HepG2 (cell line): Measurements from ENCODE around the gene TBX15. TPM values are rescaled to one million over a fixed set of nuclear protein-coding genes. Genes with fewer than 3 reads are reported as not detected.

Experiments used
- EED ChIP-seq: sonication (generic); formaldehyde crosslinking; IDR thresholded peaks from 2 replicates; pipeline ENCODE4 v1.5.0; 2020; ENCODE audit warnings: mild to moderate bottlenecking, missing genetic modification reagents
- ELK4 ChIP-seq: sonication (generic); formaldehyde crosslinking; IDR thresholded peaks from 2 replicates; pipeline ENCODE4 v1.9.0; 2021; ENCODE audit warnings: missing genetic modification reagents, borderline replicate concordance
- HMGXB4 ChIP-seq, 2 experiments: sonication (generic) in 1 of 2; formaldehyde crosslinking in 1 of 2; IDR thresholded peaks; 2 replicates each; pipeline versions ENCODE4 v1.4.0 to v1.6.1; 2018 to 2020; ENCODE audit warnings: missing genetic modification reagents in 2 of 2, borderline replicate concordance in 1 of 2, low read depth in 1 of 2, mild to moderate bottlenecking in 1 of 2, missing biosample characterization in 1 of 2
- SMAD1 ChIP-seq: sonication (generic); formaldehyde crosslinking; IDR thresholded peaks from 2 replicates; pipeline ENCODE4 v1.4.0; 2020; ENCODE audit warnings: missing genetic modification reagents, low read depth, mild to moderate bottlenecking, borderline replicate concordance
- SP1 ChIP-seq, 2 experiments: fragments of 450-650 bp in 1 of 2; sonication (generic) in 1 of 2; formaldehyde crosslinking in 1 of 2; IDR thresholded peaks; 2 replicates each; pipeline versions ENCODE4 v1.4.0 to v1.6.1; 2016 to 2020; ENCODE audit warnings: missing genetic modification reagents in 1 of 2
- SRF ChIP-seq: IDR thresholded peaks from 2 replicates; pipeline ENCODE4 v1.6.1; 2011; ENCODE audit warnings: mild to moderate bottlenecking, low read depth, low read length, moderate library complexity
- TBX3 ChIP-seq: fragments of 450-650 bp; IDR thresholded peaks from 2 replicates; pipeline ENCODE4 v1.6.1; 2017; ENCODE audit warnings: antibody characterized with exemption, mild to moderate bottlenecking, inconsistent platforms, borderline replicate concordance
- THRA ChIP-seq: sonication (generic); formaldehyde crosslinking; IDR thresholded peaks from 2 replicates; pipeline ENCODE4 v1.4.0; 2020; ENCODE audit warnings: missing genetic modification reagents, borderline replicate concordance
- TSC22D2 ChIP-seq: sonication (generic); formaldehyde crosslinking; IDR thresholded peaks from 2 replicates; pipeline ENCODE4 v1.5.1; 2020; ENCODE audit warnings: missing genetic modification reagents, mild to moderate bottlenecking, borderline replicate concordance
- U2AF2 ChIP-seq: fragments of 200-400 bp; formaldehyde crosslinking; IDR thresholded peaks from 2 replicates; pipeline ENCODE4 v1.6.1; 2017; ENCODE audit warnings: low read depth, mild to moderate bottlenecking, low read length
- ZNF282 ChIP-seq: fragments of 450-650 bp; IDR thresholded peaks from 2 replicates; pipeline ENCODE4 v1.6.1; 2018; ENCODE audit not compliant: partially characterized antibody
- ZNF30 ChIP-seq: sonication (generic); formaldehyde crosslinking; IDR thresholded peaks from 2 replicates; pipeline ENCODE4 v1.5.0; 2020; ENCODE audit warnings: mild to moderate bottlenecking, missing genetic modification reagents
- ZNF329 ChIP-seq: sonication (generic); formaldehyde crosslinking; IDR thresholded peaks from 2 replicates; pipeline ENCODE4 v1.9.0; 2021; ENCODE audit warnings: low read depth, mild to moderate bottlenecking, missing genetic modification reagents
- ZNF33A ChIP-seq: sonication (generic); formaldehyde crosslinking; IDR thresholded peaks from 2 replicates; pipeline ENCODE4 v1.5.1; 2020; ENCODE audit warnings: missing genetic modification reagents, mild to moderate bottlenecking, moderate library complexity, borderline replicate concordance
- ZNF556 ChIP-seq: sonication (generic); formaldehyde crosslinking; IDR thresholded peaks from 2 replicates; pipeline ENCODE4 v1.4.0; 2020; ENCODE audit warnings: mild to moderate bottlenecking, missing genetic modification reagents, borderline replicate concordance
- ZNF577 ChIP-seq: sonication (generic); formaldehyde crosslinking; IDR thresholded peaks from 2 replicates; pipeline ENCODE4 v1.4.0; 2020; ENCODE audit warnings: mild to moderate bottlenecking, low read depth, missing genetic modification reagents, borderline replicate concordance
- ZNF674 ChIP-seq: sonication (generic); formaldehyde crosslinking; IDR thresholded peaks from 2 replicates; pipeline ENCODE4 v1.5.0; 2020; ENCODE audit warnings: low read depth, mild to moderate bottlenecking, missing genetic modification reagents
- ZNF770 ChIP-seq: sonication (generic); formaldehyde crosslinking; IDR thresholded peaks from 2 replicates; pipeline ENCODE4 v1.5.0; 2020; ENCODE audit warnings: mild to moderate bottlenecking, missing genetic modification reagents
- ZNF784 ChIP-seq: sonication (generic); formaldehyde crosslinking; IDR thresholded peaks from 2 replicates; pipeline ENCODE4 v1.5.1; 2020; ENCODE audit warnings: missing genetic modification reagents, mild to moderate bottlenecking, borderline replicate concordance
- polyA plus RNA-seq, 8 experiments: library from polyadenylated mRNA; depleted of rRNA in 3 of 8; stranded (reverse) in 7 of 8; unstranded in 1 of 8; fragments of >200 nt; fragmentation: Illumina TruSeq in 4 of 8; extraction: Trizol in 4 of 8; gene quantifications; 2 replicates each; pipeline versions ENCODE4 v1.2.1 to v1.2.3, GENCODE V29; 2011 to 2016; ENCODE audit warnings: low read depth in 4 of 8, missing spikeins in 1 of 8, mixed read lengths in 1 of 8; ENCODE audit not compliant: insufficient read depth in 1 of 8
- total RNA-seq, 5 experiments: library from RNA; depleted of rRNA; stranded (reverse); fragments of >200 nt; fragmentation: Illumina TruSeq; extraction: Trizol; gene quantifications; 2 replicates each; pipeline ENCODE4 v1.2.3, GENCODE V29; 2016; ENCODE audit warnings: low read depth in 1 of 5

Gene TBX15
- total and polyA plus RNA-seq, 2 of the 13 experiments (the other 11 are each of a cell fraction or from before 2014, with no cell fraction given): 0.42 to 1.9 TPM

- TF ChIP-seq ZNF282 (no peak), EED (CRISPR knock-in tag) (no peak; the same call in 1 of the 2 replicates), ZNF556 (CRISPR knock-in tag) (peak; percentile 81; the same call in 1 of the 2 replicates), SRF (no peak), TSC22D2 (no peak), ZNF329 (CRISPR knock-in tag) (no peak), ZNF577 (CRISPR knock-in tag) (no peak), ZNF33A (CRISPR knock-in tag) (no peak), ZNF30 (CRISPR knock-in tag) (no peak), ZNF770 (0 out of 2 replicates have a peak, but pooled peaks have one; percentile 38), SP1 (IDR thresholded peaks at IDR 0.05) (no peak), SP1 (CRISPR knock-in tag; IDR thresholded peaks at IDR 0.05) (peak; percentile 57; the same call in 1 of the 2 replicates), HMGXB4 (CRISPR knock-in tag; IDR thresholded peaks at IDR 0.05; ENCODE audit: borderline replicate concordance in 1 of 2, low read depth in 1 of 2) (peak in 1 of 2 experiments; percentile 70; a peak in 2 of 4 replicates), U2AF2 (no peak), ZNF784 (CRISPR knock-in tag) (no peak), ELK4 (no peak), TBX3 (peak; percentile 48; the same call in 1 of the 2 replicates), THRA (CRISPR knock-in tag) (peak; percentile 91), SMAD1 (CRISPR knock-in tag) (no peak), ZNF674 (CRISPR knock-in tag) (no peak)
Measured at GRCh38 chr1:118963456-118964430, 24.4 kb downstream of the TBX15 start (continued).
